SK-N-SH treated with all-trans-retinoic acid at 6 μM for 48 hours (cell line): ENCODE data around the gene TBXAS1.
"Not testable (repeated sequence)": the region's sequence is repeated elsewhere in the genome, so short reads cannot be mapped to it uniquely, and the experiment has no call there.

Experiments used
- ARNTL ChIP-seq: fragments of 450-650 bp; formaldehyde crosslinking; IDR thresholded peaks from 2 replicates; pipeline ENCODE4 v1.5.0; 2020; ENCODE audit warnings: low read depth, mild to moderate bottlenecking, moderate library complexity, borderline replicate concordance
- TCF4 ChIP-seq: fragments of 250-450 bp; sonication (Bioruptor Pico); IDR thresholded peaks from 2 replicates; pipeline ENCODE4 v1.8.0; 2021; ENCODE audit warnings: mild to moderate bottlenecking, moderate library complexity, borderline replicate concordance
- ZC3H10 ChIP-seq: fragments of 250-450 bp; sonication (Bioruptor Pico); IDR thresholded peaks from 2 replicates; pipeline ENCODE4 v1.5.1; 2021; ENCODE audit warnings: mild to moderate bottlenecking, moderate library complexity
- ZFP30 ChIP-seq: fragments of 450-650 bp; formaldehyde crosslinking; IDR thresholded peaks from 2 replicates; pipeline ENCODE4 v1.5.0; 2022; ENCODE audit warnings: mild to moderate bottlenecking, moderate library complexity
- TF ChIP-seq, protein P1 (sequence below): fragments of 250-450 bp; sonication (Bioruptor Pico); IDR thresholded peaks from 2 replicates; pipeline ENCODE4 v1.5.1; 2021; ENCODE audit warnings: mild to moderate bottlenecking, moderate library complexity

GRCh38 chr7:139929221-139929620 lies 100.2 kb downstream of the TBXAS1 start:
- TF ChIP-seq TCF4; ZFP30 (CRISPR knock-in tag); ZC3H10; ARNTL (CRISPR knock-in tag): not testable (repeated sequence)
- TF ChIP-seq, protein P1, sequence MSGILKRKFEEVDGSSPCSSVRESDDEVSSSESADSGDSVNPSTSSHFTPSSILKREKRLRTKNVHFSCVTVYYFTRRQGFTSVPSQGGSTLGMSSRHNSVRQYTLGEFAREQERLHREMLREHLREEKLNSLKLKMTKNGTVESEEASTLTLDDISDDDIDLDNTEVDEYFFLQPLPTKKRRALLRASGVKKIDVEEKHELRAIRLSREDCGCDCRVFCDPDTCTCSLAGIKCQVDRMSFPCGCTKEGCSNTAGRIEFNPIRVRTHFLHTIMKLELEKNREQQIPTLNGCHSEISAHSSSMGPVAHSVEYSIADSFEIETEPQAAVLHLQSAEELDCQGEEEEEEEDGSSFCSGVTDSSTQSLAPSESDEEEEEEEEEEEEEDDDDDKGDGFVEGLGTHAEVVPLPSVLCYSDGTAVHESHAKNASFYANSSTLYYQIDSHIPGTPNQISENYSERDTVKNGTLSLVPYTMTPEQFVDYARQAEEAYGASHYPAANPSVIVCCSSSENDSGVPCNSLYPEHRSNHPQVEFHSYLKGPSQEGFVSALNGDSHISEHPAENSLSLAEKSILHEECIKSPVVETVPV = not testable (repeated sequence)
